A549 (cell line): ENCODE data around the gene SUGCT. TPM values are rescaled to one million over a fixed set of nuclear protein-coding genes. Genes with fewer than 3 reads are reported as not detected.

Source experiments
- ATAC-seq, 2 experiments: fragments of 200-7000 bp in 1 of 2; fragments of >200 bp in 1 of 2; cut with Nextera tagmentation in 1 of 2; cut with Tn5 transposase in 1 of 2; 3 replicates each; pipeline versions ENCODE4 v1.8.0 to v1.9.1; 2018 to 2020; ENCODE audit warnings: mild to moderate bottlenecking in 1 of 2, moderate library complexity in 1 of 2
- CTCF ChIA-PET: fragments of 300-600 bp; sonication (Branson Sonifier 250); formaldehyde crosslinking; extraction: SDS; loops from one replicate; lab custom pipeline; 2021; ENCODE audit warnings: antibody characterized with exemption, inconsistent platforms; lab: Yijun Ruan, JAX
- POLR2A ChIA-PET: fragments of 350-600 bp; formaldehyde crosslinking; extraction: SDS; loops from one replicate; lab custom pipeline; 2021; ENCODE audit warnings: antibody characterized with exemption, inconsistent platforms; lab: Yijun Ruan, JAX
- DNase-seq, 2 experiments: peaks; one replicate each; pipeline versions ENCODE4 v3.0.0 to v3.0.0-alpha.2; 2011 to 2016; ENCODE audit warnings: low read depth in 1 of 2, low spot score in 1 of 2
- FAIRE-seq: peaks from 2 replicates; lab custom pipeline; 2011; peaks lifted over from hg19 to GRCh38; lab: Jason Lieb, UNC
- H3K27ac ChIP-seq, 2 experiments: fragments of >200 bp; sonication (Bioruptor Twin); formaldehyde crosslinking; 3 replicates each; pipeline ENCODE4 v1.5.1; 2016 to 2017
- H3K4me1 ChIP-seq: fragments of >200 bp; sonication (Bioruptor Twin); formaldehyde crosslinking; 3 replicates; pipeline ENCODE4 v1.6.1; 2016
- H3K4me2 ChIP-seq: fragments of >200 bp; sonication (Bioruptor Twin); formaldehyde crosslinking; 3 replicates; pipeline ENCODE4 v1.6.1; 2016
- H3K4me3 ChIP-seq: fragments of >200 bp; sonication (Bioruptor Twin); formaldehyde crosslinking; 3 replicates; pipeline ENCODE4 v1.5.1; 2016
- H3K9me3 ChIP-seq: fragments of >200 bp; sonication (Bioruptor Twin); formaldehyde crosslinking; 3 replicates; pipeline ENCODE4 v1.6.1; 2016
- CBX8 ChIP-seq: fragments of 200-600 bp; sonication (generic); IDR thresholded peaks from 2 replicates; pipeline ENCODE4 v1.6.1; 2016
- CEBPB ChIP-seq, 2 experiments: fragments of >200 bp in 1 of 2; sonication (Bioruptor Twin) in 1 of 2; formaldehyde crosslinking in 1 of 2; IDR thresholded peaks; 2 replicates each; pipeline ENCODE4 v1.6.1; 2012 to 2016
- CHD2 ChIP-seq: fragments of 150-350 bp; IDR thresholded peaks from 2 replicates; pipeline ENCODE4 v1.6.1; 2014; ENCODE audit warnings: low read length; ENCODE audit not compliant: partially characterized antibody
- CHD4 ChIP-seq: fragments of 200-600 bp; sonication (generic); IDR thresholded peaks from 2 replicates; pipeline ENCODE4 v1.6.1; 2016; ENCODE audit warnings: antibody characterized with exemption, mild to moderate bottlenecking, borderline replicate concordance
- CTCF ChIP-seq: fragments of >200 bp; sonication (Bioruptor Twin); formaldehyde crosslinking; IDR thresholded peaks from 3 replicates; pipeline ENCODE4 v1.5.1; 2016
- EHF ChIP-seq: fragments of 250-450 bp; sonication (Bioruptor Pico); IDR thresholded peaks from 2 replicates; pipeline ENCODE4 v1.5.0; 2020; ENCODE audit warnings: mild to moderate bottlenecking
- EHMT2 ChIP-seq: fragments of 200-600 bp; sonication (generic); IDR thresholded peaks from 2 replicates; pipeline ENCODE4 v1.6.1; 2016; ENCODE audit warnings: antibody characterized with exemption, low read depth, mild to moderate bottlenecking, moderate library complexity
- EP300 ChIP-seq, 2 experiments: fragments of >200 bp; sonication (Bioruptor Twin); formaldehyde crosslinking; IDR thresholded peaks; 2 replicates in 1 of 2; 3 replicates in 1 of 2; pipeline ENCODE4 v1.6.1; 2016 to 2017
- FOSB ChIP-seq: fragments of 250-450 bp; sonication (Bioruptor Pico); IDR thresholded peaks from 2 replicates; pipeline ENCODE4 v1.5.0; 2020; ENCODE audit warnings: mild to moderate bottlenecking, moderate library complexity
- FOXS1 ChIP-seq: fragments of 250-450 bp; sonication (Bioruptor Pico); IDR thresholded peaks from 2 replicates; pipeline ENCODE4 v1.5.0; 2020; ENCODE audit warnings: mild to moderate bottlenecking, moderate library complexity
- GATA3 ChIP-seq: IDR thresholded peaks from 2 replicates; pipeline ENCODE4 v1.6.1; 2012; ENCODE audit warnings: borderline replicate concordance
- HOXA7 ChIP-seq: fragments of 250-450 bp; sonication (Bioruptor Pico); IDR thresholded peaks from 2 replicates; pipeline ENCODE4 v1.5.0; 2020; ENCODE audit warnings: mild to moderate bottlenecking, moderate library complexity
- JUN ChIP-seq, 2 experiments: fragments of >200 bp; sonication (Bioruptor Twin); formaldehyde crosslinking; IDR thresholded peaks; 2 replicates in 1 of 2; 3 replicates in 1 of 2; pipeline ENCODE4 v1.6.1; 2016 to 2017
- MAFK ChIP-seq: fragments of 450-650 bp; IDR thresholded peaks from 2 replicates; pipeline ENCODE4 v1.6.1; 2014; ENCODE audit not compliant: partially characterized antibody
- MAZ ChIP-seq: fragments of 150-350 bp; IDR thresholded peaks from 2 replicates; pipeline ENCODE4 v1.6.1; 2014; ENCODE audit warnings: antibody characterized with exemption, low read depth, low read length, borderline replicate concordance
- NFE2L2 ChIP-seq: fragments of 150-350 bp; conservative IDR thresholded peaks from 2 replicates; pipeline ENCODE4 v1.6.1; 2014; ENCODE audit warnings: low read length
- RAD21 ChIP-seq, 2 experiments: fragments of >200 bp in 1 of 2; sonication (Bioruptor Twin) in 1 of 2; formaldehyde crosslinking in 1 of 2; IDR thresholded peaks in 1 of 2; conservative IDR thresholded peaks in 1 of 2; 2 replicates in 1 of 2; 3 replicates in 1 of 2; pipeline ENCODE4 v1.6.1; 2012 to 2018; ENCODE audit warnings: inconsistent platforms in 1 of 2
- RCOR1 ChIP-seq: fragments of 150-350 bp; IDR thresholded peaks from 2 replicates; pipeline ENCODE4 v1.6.1; 2014; ENCODE audit warnings: antibody characterized with exemption, low read length, low read depth
- USF2 ChIP-seq: fragments of 450-650 bp; IDR thresholded peaks from 2 replicates; pipeline ENCODE4 v1.6.1; 2014; ENCODE audit warnings: antibody characterized with exemption
- ZSCAN20 ChIP-seq: fragments of 250-450 bp; sonication (Bioruptor Pico); IDR thresholded peaks from 2 replicates; pipeline ENCODE4 v1.8.0; 2022; ENCODE audit warnings: mild to moderate bottlenecking, moderate library complexity
- WGBS: methylation state at CpG from one replicate; pipeline ENCODE4 v1.1.6; 2017; ENCODE audit errors: missing lambda C conversion rate; 5-methylcytosine and 5-hydroxymethylcytosine counted together
- polyA plus RNA-seq, 4 experiments: library from polyadenylated mRNA; depleted of rRNA in 3 of 4; stranded (reverse); fragments of >200 nt; fragmentation: RNase III in 1 of 4; extraction: RNeasy Plus Mini Kit Qiagen cat#74134 plus additional on column Dnase treatment in 1 of 4; gene quantifications; 2 replicates in 3 of 4; 3 replicates in 1 of 4; pipeline ENCODE4 v1.2.3, GENCODE V29; 2011 to 2017
- TF ChIP-seq, protein P1 (sequence below): fragments of 200-600 bp; sonication (generic); IDR thresholded peaks from 2 replicates; pipeline ENCODE4 v1.6.1; 2016; ENCODE audit warnings: antibody characterized with exemption, mild to moderate bottlenecking, moderate library complexity

SUGCT gene
- polyA plus RNA-seq, 2 of the 4 experiments (the other 2 are of a cell fraction) = 1.4 to 1.6 TPM

- 25% methylated on average over 2 of the region's 2 CpGs for WGBS
Observed at GRCh38 chr7:40612298-40612697, 477.5 kb downstream of the SUGCT start.

GRCh38 chr7:40619647-40620046 is 484.8 kb downstream of the SUGCT start:
- TF ChIP-seq MAZ = no peak
- TF ChIP-seq CEBPB (IDR thresholded peaks at IDR 0.05) = no peak
- no peak for TF ChIP-seq FOSB (CRISPR knock-in tag)
- TF ChIP-seq RAD21 (conservative IDR thresholded peaks at IDR 0.05 in 1 of 2, IDR thresholded peaks at IDR 0.05 in 1 of 2) = no peak
- no peak for TF ChIP-seq GATA3
- TF ChIP-seq, protein P1, sequence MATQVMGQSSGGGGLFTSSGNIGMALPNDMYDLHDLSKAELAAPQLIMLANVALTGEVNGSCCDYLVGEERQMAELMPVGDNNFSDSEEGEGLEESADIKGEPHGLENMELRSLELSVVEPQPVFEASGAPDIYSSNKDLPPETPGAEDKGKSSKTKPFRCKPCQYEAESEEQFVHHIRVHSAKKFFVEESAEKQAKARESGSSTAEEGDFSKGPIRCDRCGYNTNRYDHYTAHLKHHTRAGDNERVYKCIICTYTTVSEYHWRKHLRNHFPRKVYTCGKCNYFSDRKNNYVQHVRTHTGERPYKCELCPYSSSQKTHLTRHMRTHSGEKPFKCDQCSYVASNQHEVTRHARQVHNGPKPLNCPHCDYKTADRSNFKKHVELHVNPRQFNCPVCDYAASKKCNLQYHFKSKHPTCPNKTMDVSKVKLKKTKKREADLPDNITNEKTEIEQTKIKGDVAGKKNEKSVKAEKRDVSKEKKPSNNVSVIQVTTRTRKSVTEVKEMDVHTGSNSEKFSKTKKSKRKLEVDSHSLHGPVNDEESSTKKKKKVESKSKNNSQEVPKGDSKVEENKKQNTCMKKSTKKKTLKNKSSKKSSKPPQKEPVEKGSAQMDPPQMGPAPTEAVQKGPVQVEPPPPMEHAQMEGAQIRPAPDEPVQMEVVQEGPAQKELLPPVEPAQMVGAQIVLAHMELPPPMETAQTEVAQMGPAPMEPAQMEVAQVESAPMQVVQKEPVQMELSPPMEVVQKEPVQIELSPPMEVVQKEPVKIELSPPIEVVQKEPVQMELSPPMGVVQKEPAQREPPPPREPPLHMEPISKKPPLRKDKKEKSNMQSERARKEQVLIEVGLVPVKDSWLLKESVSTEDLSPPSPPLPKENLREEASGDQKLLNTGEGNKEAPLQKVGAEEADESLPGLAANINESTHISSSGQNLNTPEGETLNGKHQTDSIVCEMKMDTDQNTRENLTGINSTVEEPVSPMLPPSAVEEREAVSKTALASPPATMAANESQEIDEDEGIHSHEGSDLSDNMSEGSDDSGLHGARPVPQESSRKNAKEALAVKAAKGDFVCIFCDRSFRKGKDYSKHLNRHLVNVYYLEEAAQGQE = no peak
- TF ChIP-seq ZSCAN20 = no peak
- TF ChIP-seq RCOR1 = no peak
- no peak for TF ChIP-seq CHD4
- TF ChIP-seq EHF (CRISPR knock-in tag) = no peak
- no peak for TF ChIP-seq CBX8
- Histone ChIP-seq H3K27ac (no peak overlapping the region), H3K4me3 (no peak overlapping the region), H3K4me2 (no peak overlapping the region), H3K4me1 (no peaks in the 10 kb centered on the region), H3K9me3 (no peaks in the 10 kb centered on the region)
- ATAC-seq (no peak), DNase-seq (no peak), FAIRE-seq (no peak)
- 0% methylated on average over 1 of the region's 1 CpG for WGBS
- POLR2A ChIA-PET = no interaction called here
- CTCF ChIA-PET = no interaction called here

More at GRCh38 chr7:40612298-40612697, 477.5 kb downstream of the SUGCT start:
- DNase-seq (no peak), FAIRE-seq (no peak), ATAC-seq (no peak)
- POLR2A ChIA-PET = no interaction called here
- no peak for TF ChIP-seq FOXS1 (CRISPR knock-in tag)
- TF ChIP-seq JUN (IDR thresholded peaks at IDR 0.05) = no peak
- TF ChIP-seq, protein P1 = no peak
- TF ChIP-seq CEBPB (IDR thresholded peaks at IDR 0.05) = no peak
- no peak for TF ChIP-seq USF2
- TF ChIP-seq CTCF = no peak
- TF ChIP-seq HOXA7 = no peak
- no peak for TF ChIP-seq CHD2
- TF ChIP-seq MAZ = no peak
- no peak for TF ChIP-seq EHMT2
- no peak for TF ChIP-seq NFE2L2
- no peak for TF ChIP-seq MAFK
- no peak for TF ChIP-seq EP300 (IDR thresholded peaks at IDR 0.05)
- H3K4me3 ChIP-seq = no peak overlapping the region
- CTCF ChIA-PET = interaction anchor here (1.2 kb wide), 1 partner anchor 282 kb away, joined by 3 read pairs; no protein-coding TSS in a partner anchor
- H3K4me2 ChIP-seq = no peak overlapping the region
- H3K27ac ChIP-seq = no peak overlapping the region
- H3K4me1 ChIP-seq = no peaks in the 10 kb centered on the region
- no peaks in the 10 kb centered on the region for H3K9me3 ChIP-seq
